Neuronal stem cell (in vitro differentiated cells): ENCODE data around the gene MBTPS1.

Experiments
- DNase-seq: peaks from one replicate; pipeline ENCODE4 v3.0.0-alpha.2; 2013; ENCODE audit warnings: low spot score
- H2AFZ ChIP-seq: one replicate; pipeline ENCODE4 v1.6.1; 2013; ENCODE audit warnings: mild to moderate bottlenecking, low read length, inconsistent platforms
- H2AK5ac ChIP-seq: 2 replicates; pipeline ENCODE4 v1.6.1; 2013; ENCODE audit warnings: low read depth, mild to moderate bottlenecking, inconsistent platforms, low read length, moderate library complexity, mixed read lengths
- H2BK120ac ChIP-seq: 2 replicates; pipeline ENCODE4 v1.6.1; 2013; ENCODE audit warnings: low read depth, mild to moderate bottlenecking, inconsistent platforms, low read length, moderate library complexity, mixed read lengths
- H2BK12ac ChIP-seq: one replicate; pipeline ENCODE4 v1.6.1; 2013; ENCODE audit warnings: low read length, inconsistent platforms
- H2BK15ac ChIP-seq: 2 replicates; pipeline ENCODE4 v1.6.1; 2013; ENCODE audit warnings: mild to moderate bottlenecking, low read length, inconsistent platforms, mixed read lengths
- H2BK5ac ChIP-seq: one replicate; pipeline ENCODE4 v1.6.1; 2013; ENCODE audit warnings: inconsistent platforms, mild to moderate bottlenecking, low read length, moderate library complexity
- H3K14ac ChIP-seq: one replicate; pipeline ENCODE4 v1.6.1; 2013; ENCODE audit warnings: low read length, inconsistent platforms
- H3K18ac ChIP-seq: 2 replicates; pipeline ENCODE4 v1.6.1; 2013; ENCODE audit warnings: low read length, inconsistent platforms
- H3K23ac ChIP-seq: 2 replicates; pipeline ENCODE4 v1.6.1; 2013; ENCODE audit warnings: low read depth, mild to moderate bottlenecking, mixed read lengths, low read length, inconsistent platforms; ENCODE audit not compliant: poor library complexity
- H3K27ac ChIP-seq: replicated peaks from 3 replicates; pipeline ENCODE4 v1.5.1; 2013; ENCODE audit warnings: low read length, inconsistent platforms
- H3K27me3 ChIP-seq, 3 experiments: 2 replicates each; pipeline ENCODE4 v1.6.1; 2013; ENCODE audit warnings: low read length in 3 of 3, mild to moderate bottlenecking in 2 of 3, inconsistent platforms in 1 of 3, low read depth in 1 of 3, mixed read lengths in 1 of 3, moderate library complexity in 1 of 3; ENCODE audit not compliant: control insufficient read depth in 3 of 3, insufficient read depth in 3 of 3
- H3K36me3 ChIP-seq, 2 donors: replicated peaks in 1 of 2; 2 replicates each; pipeline ENCODE4 v1.6.1; 2013; ENCODE audit warnings: low read length in 2 of 2; ENCODE audit not compliant: control insufficient read depth in 2 of 2, insufficient read depth in 2 of 2
- H3K4ac ChIP-seq: 2 replicates; pipeline ENCODE4 v1.6.1; 2013; ENCODE audit warnings: inconsistent platforms, mild to moderate bottlenecking, low read length, moderate library complexity
- H3K4me1 ChIP-seq, 2 donors: 1 replicate in 1 of 2; 2 replicates in 1 of 2; pipeline ENCODE4 v1.6.1; 2013; ENCODE audit warnings: low read length in 2 of 2, low read depth in 1 of 2; ENCODE audit not compliant: control insufficient read depth in 2 of 2, insufficient read depth in 1 of 2
- H3K4me2 ChIP-seq: one replicate; pipeline ENCODE4 v1.6.1; 2013; ENCODE audit warnings: mild to moderate bottlenecking, low read length, inconsistent platforms; ENCODE audit not compliant: insufficient read depth, poor library complexity, severe bottlenecking
- H3K4me3 ChIP-seq, 2 donors: 2 replicates each; pipeline ENCODE4 v1.5.1; 2013; ENCODE audit warnings: low read length in 2 of 2, mild to moderate bottlenecking in 2 of 2, inconsistent platforms in 1 of 2, moderate library complexity in 1 of 2
- H3K79me1 ChIP-seq: one replicate; pipeline ENCODE4 v1.6.1; 2013; ENCODE audit warnings: low read depth, mild to moderate bottlenecking, inconsistent platforms, low read length, moderate library complexity
- H3K9ac ChIP-seq: one replicate; pipeline ENCODE4 v1.6.1; 2013; ENCODE audit warnings: mild to moderate bottlenecking, low read depth, low read length, inconsistent platforms; ENCODE audit not compliant: poor library complexity
- H3K9me3 ChIP-seq, 2 donors: replicated peaks in 1 of 2; 2 replicates each; pipeline versions ENCODE3 to v1.6.1; 2013; ENCODE audit warnings: low read length in 2 of 2, mild to moderate bottlenecking in 2 of 2, inconsistent platforms in 1 of 2, low read depth in 1 of 2, mixed read lengths in 1 of 2, moderate library complexity in 1 of 2; ENCODE audit not compliant: control insufficient read depth in 2 of 2, insufficient read depth in 1 of 2
- H4K8ac ChIP-seq: one replicate; pipeline ENCODE4 v1.6.1; 2013; ENCODE audit warnings: low read depth, mild to moderate bottlenecking, inconsistent platforms, low read length, moderate library complexity
- H4K91ac ChIP-seq: one replicate; pipeline ENCODE4 v1.6.1; 2013; ENCODE audit warnings: low read length, low read depth, mild to moderate bottlenecking, inconsistent platforms; ENCODE audit not compliant: poor library complexity
- WGBS, 2 donors: extraction: QIAGEN DNeasy Blood & Tissue Kit; methylation state at CpG; one replicate each; pipeline ENCODE4 v1.1.7; 2013; ENCODE audit warnings: missing lambda C conversion rate in 2 of 2, mixed read lengths in 1 of 2; ENCODE audit not compliant: insufficient read length in 2 of 2, insufficient replicate concordance in 1 of 2; ENCODE audit errors: extremely low coverage in 2 of 2; 5-methylcytosine and 5-hydroxymethylcytosine counted together

MBTPS1 gene

GRCh38 chr16:84105948-84106740, 10.6 kb downstream of the MBTPS1 start:
- no peak overlapping the region for H3K27ac ChIP-seq

GRCh38 chr16:84105301-84105815, 11.4 kb downstream of the MBTPS1 start:
- Histone ChIP-seq H3K27ac (no peak overlapping the region), H3K9me3 (no peaks in the 10 kb centered on the region), H2BK120ac (no peak overlapping the region), H3K9ac (peak overlapping the region; percentile 46), H3K4me2 (no peak overlapping the region), H3K27me3 (no peaks in the 10 kb centered on the region), H4K8ac (no peak overlapping the region), H3K14ac (no peak overlapping the region), H2AFZ (no peak overlapping the region), H4K91ac (no peak overlapping the region), H2BK5ac (no peak overlapping the region), H3K36me3 (peaks cover 3 to 40% of the 10 kb centered on the region in 2 donors), H2BK12ac (no peak overlapping the region), H3K4me1 (peaks cover 0 to 2% of the 10 kb centered on the region in 2 donors), H3K4me3 (peak overlapping the region in 1 of 2 donors; percentile 5), H3K79me1 (peaks cover 15% of the 10 kb centered on the region), H3K23ac (no peak overlapping the region), H3K4ac (peak overlapping the region; percentile 30), H2BK15ac (no peak overlapping the region), H2AK5ac (no peak overlapping the region), H3K18ac (no peak overlapping the region)
- no peak for DNase-seq
- WGBS, 2 donors: no CpG with 5 or more reads among the region's 12 CpGs

More at GRCh38 chr16:84105948-84106740, 10.6 kb downstream of the MBTPS1 start:
- H2BK120ac ChIP-seq: no peak overlapping the region
- peaks cover 18% of the 10 kb centered on the region for H3K79me1 ChIP-seq
- peak overlapping the region; percentile 39 for H3K9ac ChIP-seq
- peaks cover 0 to 2% of the 10 kb centered on the region in 2 donors for H3K4me1 ChIP-seq
- no peak for DNase-seq
- H3K36me3 ChIP-seq: peaks cover 3 to 43% of the 10 kb centered on the region in 2 donors
- no peak overlapping the region for H2BK5ac ChIP-seq
- no peak overlapping the region for H2AFZ ChIP-seq
- H2AK5ac ChIP-seq: no peak overlapping the region
- no CpG with 5 or more reads among the region's 13 CpGs for WGBS, 2 donors
- H2BK15ac ChIP-seq: no peak overlapping the region
- no peak overlapping the region for H4K91ac ChIP-seq
- H3K23ac ChIP-seq: no peak overlapping the region
- no peak overlapping the region for H4K8ac ChIP-seq
- H3K14ac ChIP-seq: no peak overlapping the region
- no peaks in the 10 kb centered on the region for H3K27me3 ChIP-seq
- no peak overlapping the region for H3K4me2 ChIP-seq
- H3K9me3 ChIP-seq: no peaks in the 10 kb centered on the region
- no peak overlapping the region for H3K4me3 ChIP-seq
- H3K18ac ChIP-seq: no peak overlapping the region
- no peak overlapping the region for H2BK12ac ChIP-seq
- no peak overlapping the region for H3K4ac ChIP-seq

- no peak overlapping the region for H3K18ac ChIP-seq
- no peak for DNase-seq
These were observed 12.5 kb downstream of the MBTPS1 start for GRCh38 chr16:84104231-84104630.

GRCh38 chr16:84103678-84104077, 13.1 kb downstream of the MBTPS1 start:
- Histone ChIP-seq H3K36me3 (peaks cover 5 to 44% of the 10 kb centered on the region in 2 donors), H2BK5ac (no peak overlapping the region), H3K4me1 (peaks cover 0 to 2% of the 10 kb centered on the region in 2 donors), H2AK5ac (no peak overlapping the region), H3K23ac (no peak overlapping the region), H3K14ac (no peak overlapping the region), H3K4me2 (no peak overlapping the region), H2BK120ac (no peak overlapping the region), H2BK12ac (no peak overlapping the region), H3K18ac (no peak overlapping the region), H4K8ac (no peak overlapping the region), H3K9me3 (no peaks in the 10 kb centered on the region), H2AFZ (no peak overlapping the region), H4K91ac (no peak overlapping the region), H3K4ac (no peak overlapping the region), H3K4me3 (no peak overlapping the region), H3K9ac (no peak overlapping the region), H3K27ac (no peak overlapping the region), H3K27me3 (no peaks in the 10 kb centered on the region), H3K79me1 (peaks cover 14% of the 10 kb centered on the region), H2BK15ac (no peak overlapping the region)
- no peak for DNase-seq
- no CpG with 5 or more reads among the region's 5 CpGs for WGBS, 2 donors

More at GRCh38 chr16:84104231-84104630, 12.5 kb downstream of the MBTPS1 start:
- Histone ChIP-seq H3K14ac (no peak overlapping the region), H3K27ac (no peak overlapping the region), H4K8ac (no peak overlapping the region), H2BK15ac (no peak overlapping the region), H3K79me1 (peaks cover 15% of the 10 kb centered on the region), H2AFZ (no peak overlapping the region), H3K4me2 (no peak overlapping the region), H3K36me3 (peaks cover 5 to 44% of the 10 kb centered on the region in 2 donors), H3K23ac (no peak overlapping the region), H2BK12ac (no peak overlapping the region), H4K91ac (no peak overlapping the region), H3K27me3 (no peaks in the 10 kb centered on the region), H3K9ac (no peak overlapping the region), H2BK120ac (no peak overlapping the region), H3K4me1 (peaks cover 0 to 2% of the 10 kb centered on the region in 2 donors), H2AK5ac (no peak overlapping the region), H3K9me3 (no peaks in the 10 kb centered on the region), H2BK5ac (no peak overlapping the region), H3K4ac (no peak overlapping the region), H3K4me3 (no peak overlapping the region)
- no CpG with 5 or more reads among the region's 3 CpGs for WGBS, 2 donors
